BJ (cell line): ENCODE results near the gene ARHGEF39. TPM values are rescaled to one million over a fixed set of nuclear protein-coding genes. Genes with fewer than 3 reads are reported as not detected.
A peak's percentile ranks its signal among the peaks of the same experiment; 100 is the strongest.

Source experiments
- CTCF ChIA-PET: fragments of 350-600 bp; formaldehyde crosslinking; extraction: SDS; loops from one replicate; lab custom pipeline; 2021; ENCODE audit warnings: antibody characterized with exemption, inconsistent platforms; lab: Yijun Ruan, JAX
- POLR2A ChIA-PET: fragments of 300-600 bp; sonication (Branson Sonifier 250); formaldehyde crosslinking; extraction: SDS; loops from one replicate; lab custom pipeline; 2021; ENCODE audit warnings: antibody characterized with exemption; lab: Charles Lee
- DNase-seq: peaks from one replicate; pipeline ENCODE4 v3.0.0-alpha.2; 2011; ENCODE audit warnings: low read depth
- H3K27me3 ChIP-seq: 2 replicates; pipeline ENCODE4 v1.6.0; 2011; ENCODE audit warnings: low read length; ENCODE audit not compliant: control insufficient read depth, insufficient read depth
- H3K36me3 ChIP-seq: 2 replicates; pipeline ENCODE4 v1.5.1; 2011; ENCODE audit warnings: low read length; ENCODE audit not compliant: control insufficient read depth, insufficient read depth
- H3K4me3 ChIP-seq: 2 replicates; pipeline ENCODE4 v1.5.1; 2011; ENCODE audit warnings: low read depth, mild to moderate bottlenecking, control low read depth, low read length
- polyA plus RNA-seq: library from polyadenylated mRNA; depleted of rRNA; stranded (reverse); fragments of >200 nt; gene quantifications from 2 replicates; pipeline ENCODE4 v1.2.3, GENCODE V29; 2011
- TF ChIP-seq, protein P1 (sequence below): IDR thresholded peaks from 2 replicates; pipeline ENCODE4 v1.5.1; 2011; ENCODE audit warnings: low read depth, mild to moderate bottlenecking, control low read depth, inconsistent platforms, low read length, moderate library complexity; ENCODE audit not compliant: insufficient read depth

The ARHGEF39 gene
- polyA plus RNA-seq, 1 experiment: 4.1 TPM

DNA sequence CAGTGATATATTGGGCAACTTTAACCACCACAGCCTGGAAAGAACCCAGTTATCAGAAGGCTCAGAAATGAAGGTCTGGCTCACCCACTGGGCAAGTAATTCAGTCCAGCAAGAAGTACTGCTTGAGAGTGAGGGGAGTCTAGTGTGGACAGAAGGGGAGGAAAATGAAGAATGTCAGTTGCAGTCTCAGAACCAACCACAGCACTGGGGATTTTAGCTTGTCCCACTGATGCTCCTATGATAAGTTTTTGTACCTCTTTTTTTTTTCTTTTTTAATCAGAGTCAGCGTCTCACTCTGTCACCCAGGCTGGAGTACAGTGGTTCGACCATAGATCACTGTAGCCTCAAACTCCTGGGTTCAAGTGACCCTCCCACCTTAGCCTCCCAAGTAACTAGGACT lies 37.4 kb downstream of the ARHGEF39 start:
- TF ChIP-seq, protein P1, sequence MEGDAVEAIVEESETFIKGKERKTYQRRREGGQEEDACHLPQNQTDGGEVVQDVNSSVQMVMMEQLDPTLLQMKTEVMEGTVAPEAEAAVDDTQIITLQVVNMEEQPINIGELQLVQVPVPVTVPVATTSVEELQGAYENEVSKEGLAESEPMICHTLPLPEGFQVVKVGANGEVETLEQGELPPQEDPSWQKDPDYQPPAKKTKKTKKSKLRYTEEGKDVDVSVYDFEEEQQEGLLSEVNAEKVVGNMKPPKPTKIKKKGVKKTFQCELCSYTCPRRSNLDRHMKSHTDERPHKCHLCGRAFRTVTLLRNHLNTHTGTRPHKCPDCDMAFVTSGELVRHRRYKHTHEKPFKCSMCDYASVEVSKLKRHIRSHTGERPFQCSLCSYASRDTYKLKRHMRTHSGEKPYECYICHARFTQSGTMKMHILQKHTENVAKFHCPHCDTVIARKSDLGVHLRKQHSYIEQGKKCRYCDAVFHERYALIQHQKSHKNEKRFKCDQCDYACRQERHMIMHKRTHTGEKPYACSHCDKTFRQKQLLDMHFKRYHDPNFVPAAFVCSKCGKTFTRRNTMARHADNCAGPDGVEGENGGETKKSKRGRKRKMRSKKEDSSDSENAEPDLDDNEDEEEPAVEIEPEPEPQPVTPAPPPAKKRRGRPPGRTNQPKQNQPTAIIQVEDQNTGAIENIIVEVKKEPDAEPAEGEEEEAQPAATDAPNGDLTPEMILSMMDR: no peak
- no peaks in the 10 kb centered on the region; the same call in 1 of the 2 replicates for H3K27me3 ChIP-seq
- ChIA-PET POLR2A (no interaction called here), CTCF (interaction anchor here (1.3 kb wide), 2 partner anchors 19 kb away, joined by 3 to 4 read pairs; no protein-coding TSS in a partner anchor)
- no peak for DNase-seq
- no peak overlapping the region for H3K4me3 ChIP-seq
- no peaks in the 10 kb centered on the region for H3K36me3 ChIP-seq

DNA sequence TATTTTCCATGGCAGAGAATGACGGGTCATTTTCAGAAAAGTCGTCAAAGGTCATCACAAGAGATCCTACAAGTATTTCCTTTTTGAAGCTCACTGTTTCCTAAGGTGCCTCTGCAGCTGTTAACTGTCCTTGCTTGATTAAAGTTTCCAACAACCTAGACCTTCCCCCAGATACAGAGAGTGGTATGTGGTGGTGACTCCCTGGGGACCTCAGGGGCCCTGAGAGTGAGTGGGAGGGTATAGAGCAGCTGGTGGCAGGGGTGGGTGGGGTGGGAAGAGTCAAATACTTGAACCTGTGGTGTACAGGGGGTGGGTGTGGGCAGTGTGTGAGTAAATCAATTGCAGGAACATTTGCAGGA lies 45.2 kb downstream of the ARHGEF39 start:
- TF ChIP-seq, protein P1: no peak
- H3K27me3 ChIP-seq: peaks cover 10% of the 10 kb centered on the region
- no peaks in the 10 kb centered on the region for H3K36me3 ChIP-seq
- ChIA-PET POLR2A (no interaction called here), CTCF (interaction anchor here (1.1 to 1.8 kb wide), 5 partner anchors 8 to 29 kb away, joined by 3 to 9 read pairs (median 4); no protein-coding TSS in a partner anchor)
- DNase-seq: no peak
- H3K4me3 ChIP-seq: no peak overlapping the region

DNA sequence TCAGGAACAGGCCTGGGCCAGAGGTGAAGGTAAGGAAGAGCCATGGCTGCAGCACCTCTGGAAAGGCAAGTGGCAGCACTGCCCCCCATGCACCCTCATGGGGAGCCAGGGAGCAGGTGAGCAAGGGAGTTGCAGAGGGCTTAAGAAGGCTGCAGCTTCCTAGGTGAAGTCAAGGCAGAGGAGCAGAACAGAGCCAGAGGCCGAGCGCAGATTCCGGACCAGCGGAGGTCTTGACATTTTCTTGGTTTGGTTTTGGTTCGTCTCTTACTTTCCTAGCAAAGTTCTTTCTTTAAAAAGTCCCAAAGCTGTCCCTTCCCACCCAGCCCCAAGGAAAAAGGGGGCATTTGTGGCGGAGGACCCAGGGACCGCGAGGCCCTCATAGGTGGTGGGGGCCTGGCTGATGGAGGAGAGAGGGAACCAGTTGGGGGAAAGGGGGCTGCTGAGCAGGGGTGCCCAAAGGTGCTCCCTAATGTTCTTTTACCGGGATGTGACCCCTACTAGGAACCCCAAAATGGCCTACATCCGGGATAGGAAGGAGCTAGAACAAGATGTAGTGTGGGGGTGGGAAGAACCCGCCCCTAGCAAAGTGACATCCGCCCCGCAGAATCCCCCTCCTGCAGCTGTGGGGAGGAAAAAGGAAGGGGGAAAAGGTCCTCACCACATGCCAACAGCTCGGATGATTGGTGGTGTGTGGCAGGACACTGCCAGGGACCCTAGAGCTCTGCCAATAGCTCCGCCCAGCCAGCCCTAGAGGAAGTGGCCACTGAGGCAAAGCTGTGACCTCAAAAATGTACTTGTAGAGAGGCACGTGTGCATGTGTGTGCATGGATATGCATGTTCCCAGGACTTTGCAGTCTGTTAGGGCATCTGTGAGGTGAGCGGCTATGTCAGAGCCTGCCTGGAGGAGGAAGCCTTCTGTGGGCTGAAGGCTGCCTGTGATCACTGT lies 45.9 kb downstream of the ARHGEF39 start:
- POLR2A ChIA-PET: no interaction called here
- no peak for DNase-seq
- peaks cover 12% of the 10 kb centered on the region for H3K27me3 ChIP-seq

DNA sequence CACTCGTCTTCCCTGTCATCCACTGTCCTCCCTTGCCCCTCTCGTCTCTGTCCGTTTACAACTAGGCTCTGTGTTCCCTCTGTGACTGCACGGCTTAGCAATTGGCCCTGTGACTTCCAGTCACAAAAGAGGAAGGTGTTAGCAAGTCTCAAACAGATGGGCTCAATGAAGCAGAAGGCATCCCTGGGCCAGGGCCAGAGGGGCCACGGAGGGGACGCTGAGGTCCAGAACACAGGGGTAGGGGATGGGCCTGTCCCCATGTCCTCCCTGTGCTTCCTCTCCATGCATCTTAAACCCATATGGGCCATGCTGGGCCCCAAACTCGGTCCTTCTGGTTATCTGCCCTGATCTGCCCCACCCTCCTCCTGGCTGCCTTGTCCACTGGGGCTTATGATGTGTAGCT lies 46.7 kb downstream of the ARHGEF39 start, which contains the start of gene CD72:
Gene CD72 (minus strand): TSS at position 89 of the 403 bp plus-strand sequence. CDS start 110 bp downstream, outside the sequence.
- Histone ChIP-seq H3K4me3 (peak within 1 kb of the TSS; percentile 29; the same call in 1 of the 2 replicates), H3K36me3 (no peaks in the 10 kb centered on the region), H3K27me3 (peaks cover 12% of the 10 kb centered on the region)
- ChIA-PET CTCF (no interaction called here), POLR2A (no interaction called here)
- TF ChIP-seq, protein P1: no peak
- no peak for DNase-seq

More for the DNA sequence above, 45.9 kb downstream of the ARHGEF39 start:
- CTCF ChIA-PET: interaction anchor here (1.1 to 1.8 kb wide), 5 partner anchors 8 to 29 kb away, joined by 3 to 9 read pairs (median 4); no protein-coding TSS in a partner anchor
- H3K4me3 ChIP-seq: no peak overlapping the region
- no peaks in the 10 kb centered on the region for H3K36me3 ChIP-seq
- TF ChIP-seq, protein P1: no peak

DNA sequence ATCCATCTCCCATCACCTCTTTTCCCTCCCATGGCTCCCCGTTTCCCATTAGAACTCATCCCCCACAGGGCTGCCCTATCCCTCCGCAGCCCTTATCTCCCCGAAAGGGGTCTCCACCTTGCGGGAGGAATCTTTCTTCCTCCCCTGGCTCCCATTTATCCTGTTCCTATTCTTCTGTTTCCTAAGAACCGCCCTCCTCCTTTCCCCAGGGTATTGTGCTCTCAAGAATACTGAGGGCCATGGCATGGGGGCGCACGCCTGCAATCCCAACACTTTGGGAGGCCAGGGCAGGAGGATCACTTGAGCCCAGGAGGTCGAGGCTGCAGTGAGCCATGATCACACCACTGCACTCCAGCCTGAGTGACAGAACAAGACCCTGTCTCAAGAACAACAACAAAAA lies 47.4 kb downstream of the ARHGEF39 start:
- ChIA-PET CTCF (interaction anchor here (1.0 kb wide), 1 partner anchor 252 kb away, joined by 3 read pairs; no protein-coding TSS in a partner anchor), POLR2A (no interaction called here)
- no peaks in the 10 kb centered on the region for H3K36me3 ChIP-seq
- H3K27me3 ChIP-seq: peaks cover 12% of the 10 kb centered on the region
- no peak overlapping the region for H3K4me3 ChIP-seq
- TF ChIP-seq, protein P1: no peak
- DNase-seq: no peak
